ENCODE data around the gene C14orf180.

C14orf180 gene

GRCh38 chr14:104581521-104581920 is 2.0 kb downstream of the C14orf180 start:
- H3K4me3 ChIP-seq (ENCODE audit: low read length), result no peak overlapping the region
- DNase-seq (ENCODE audit: low read depth), result no peak
- no peak for TF ChIP-seq CTCF (IDR thresholded peaks at IDR 0.05; ENCODE audit: insufficient read depth, low read depth, low read length, missing control alignments)

DNA sequence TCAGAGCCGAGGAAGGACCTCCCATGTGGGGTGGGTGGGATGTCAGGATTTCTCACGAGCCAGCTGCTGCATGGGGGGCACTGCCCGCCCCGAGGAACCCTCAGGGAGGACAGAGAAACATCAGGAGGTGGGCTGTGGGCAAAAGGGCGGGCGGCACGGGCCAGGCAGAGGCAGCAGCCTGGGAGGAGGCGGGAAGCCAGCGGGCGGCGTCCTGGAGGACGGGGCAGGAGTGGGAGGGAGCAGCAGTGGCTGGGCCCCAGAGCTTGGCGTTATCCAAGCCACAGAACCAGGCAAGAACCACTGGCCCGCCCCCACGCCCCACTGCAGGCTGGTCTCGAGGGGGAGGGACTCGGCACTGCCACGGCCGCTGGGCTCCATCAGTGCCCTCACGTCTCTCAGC is 2.4 kb downstream of the C14orf180 start:
- DNase-seq (ENCODE audit: low read depth), result no peak
- no peak overlapping the region for H3K4me3 ChIP-seq (ENCODE audit: low read length)
- TF ChIP-seq CTCF (IDR thresholded peaks at IDR 0.05; ENCODE audit: insufficient read depth, low read depth, low read length, missing control alignments), result no peak

DNA sequence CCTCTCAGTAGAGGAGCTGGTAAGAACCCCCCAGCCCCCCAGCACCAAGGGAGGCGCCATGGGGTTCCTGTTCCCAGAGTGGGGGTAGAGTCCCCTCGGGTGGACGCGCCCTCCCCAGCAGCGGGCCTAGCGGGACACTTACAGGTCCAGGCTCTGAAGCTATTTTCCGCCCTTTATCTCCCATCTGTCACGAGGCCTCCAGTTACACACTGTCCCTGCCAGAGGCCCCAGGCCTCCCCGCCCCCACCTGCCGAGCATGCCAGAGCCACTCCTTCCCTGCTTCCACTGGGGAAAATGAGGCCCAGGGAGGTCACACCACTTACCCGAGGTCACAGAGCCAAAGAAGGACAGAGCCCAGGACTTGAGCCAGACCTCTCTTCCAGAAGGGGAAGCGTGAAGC is 3.1 kb downstream of the C14orf180 start:
- no peak overlapping the region for H3K4me3 ChIP-seq (ENCODE audit: low read length)
- TF ChIP-seq CTCF (IDR thresholded peaks at IDR 0.05; ENCODE audit: insufficient read depth, low read depth, low read length, missing control alignments), result no peak
- DNase-seq (ENCODE audit: low read depth), result no peak

- TF ChIP-seq CTCF (IDR thresholded peaks at IDR 0.05; ENCODE audit: insufficient read depth, low read depth, low read length, missing control alignments), result no peak
- no peak overlapping the region for H3K4me3 ChIP-seq (ENCODE audit: low read length)
- DNase-seq (ENCODE audit: low read depth), result no peak
Measured at GRCh38 chr14:104583424-104584306, 4.1 kb downstream of the C14orf180 start.

DNA sequence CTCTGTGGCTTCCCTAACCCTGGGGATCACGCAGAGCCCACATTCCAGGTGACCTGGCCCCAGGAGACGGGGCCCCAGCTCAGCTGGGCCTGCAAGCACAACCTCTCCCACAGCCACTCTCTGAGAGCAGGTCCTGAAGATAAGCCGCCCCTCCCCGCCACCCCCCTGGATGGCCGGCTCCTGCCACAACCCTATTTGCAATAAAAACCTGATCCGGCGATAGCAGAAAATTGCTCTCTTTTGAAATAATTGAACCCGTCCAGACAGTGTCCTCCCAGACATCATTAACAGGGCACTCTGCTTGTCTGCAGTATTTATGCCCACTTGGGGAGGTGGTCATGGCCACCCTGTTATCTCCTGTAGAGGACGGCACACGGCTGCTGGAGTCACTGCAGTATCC is 5.0 kb downstream of the C14orf180 start:
- TF ChIP-seq CTCF (IDR thresholded peaks at IDR 0.05; ENCODE audit: insufficient read depth, low read depth, low read length, missing control alignments), result no peak
- H3K4me3 ChIP-seq (ENCODE audit: low read length), result no peak overlapping the region
- DNase-seq (ENCODE audit: low read depth), result no peak

GRCh38 chr14:104585966-104586697 is 6.6 kb downstream of the C14orf180 start:
- DNase-seq (ENCODE audit: low read depth), result no peak
- H3K4me3 ChIP-seq (ENCODE audit: low read length), result no peak overlapping the region
- no peak for TF ChIP-seq CTCF (IDR thresholded peaks at IDR 0.05; ENCODE audit: insufficient read depth, low read depth, low read length, missing control alignments)

All from epithelial cell of esophagus (primary cell).